Suprapubic skin (tissue), 4 donors: ENCODE measurements around the gene TMCC2.

ENCODE experiments used
- CTCF ChIP-seq, 2 donors: fragments of 200-600 bp in 1 of 2; fragments of 450-650 bp in 1 of 2; sonication (generic) in 1 of 2; IDR thresholded peaks; one replicate each; pipeline ENCODE4 v1.5.1; 2016 to 2019; ENCODE audit warnings: antibody characterized with exemption in 2 of 2, mild to moderate bottlenecking in 1 of 2, moderate library complexity in 1 of 2
- POLR2A ChIP-seq, 2 donors: fragments of 450-650 bp; IDR thresholded peaks; one replicate each; pipeline ENCODE4 v1.6.1; 2017; ENCODE audit warnings: antibody characterized with exemption in 2 of 2, mild to moderate bottlenecking in 2 of 2, moderate library complexity in 2 of 2
- POLR2AphosphoS5 ChIP-seq, 3 donors: sonication (generic); formaldehyde crosslinking; IDR thresholded peaks; one replicate each; pipeline ENCODE4 v1.6.1; 2017; ENCODE audit warnings: antibody characterized with exemption in 3 of 3

- TF ChIP-seq CTCF (IDR thresholded peaks at IDR 0.05) (no peak), POLR2AphosphoS5 (IDR thresholded peaks at IDR 0.05) (no peak), POLR2A (IDR thresholded peaks at IDR 0.05) (no peak)
Measured at GRCh38 chr1:205229916-205230700, 2.4 kb downstream of the TMCC2 start.
